MM.1S (cell line): ENCODE measurements around the gene TMEM182.

ENCODE experiments used
- DNase-seq: peaks from one replicate; pipeline ENCODE4 v3.0.0-alpha.2; 2015
- H2AFZ ChIP-seq: fragments of 300-600 bp; sonication (generic); 2 replicates; pipeline ENCODE4 v1.6.0; 2016; ENCODE audit warnings: antibody characterized with exemption, low read length
- H3F3A ChIP-seq: fragments of 300-600 bp; sonication (generic); 2 replicates; pipeline ENCODE4 v1.6.1; 2016; ENCODE audit warnings: mild to moderate bottlenecking, antibody characterized with exemption, low read length, moderate library complexity, mixed read lengths; ENCODE audit not compliant: insufficient read depth
- H3K27ac ChIP-seq: fragments of 300-600 bp; sonication (generic); 2 replicates; pipeline ENCODE4 v1.5.1; 2016; ENCODE audit warnings: mild to moderate bottlenecking, low read length
- H3K27me3 ChIP-seq: fragments of 300-600 bp; sonication (generic); replicated peaks from 2 replicates; pipeline ENCODE4 v1.6.0; 2016; ENCODE audit warnings: low read length; ENCODE audit not compliant: insufficient read depth
- H3K36me3 ChIP-seq: fragments of 300-600 bp; sonication (generic); replicated peaks from 2 replicates; pipeline ENCODE4 v1.6.1; 2016; ENCODE audit warnings: mild to moderate bottlenecking, low read length, mixed read lengths; ENCODE audit not compliant: insufficient read depth
- H3K4me1 ChIP-seq: fragments of 300-600 bp; sonication (generic); 2 replicates; pipeline ENCODE4 v1.6.1; 2016; ENCODE audit warnings: low read length, mixed read lengths
- H3K4me2 ChIP-seq: fragments of 300-600 bp; sonication (generic); 2 replicates; pipeline ENCODE4 v1.6.0; 2016; ENCODE audit warnings: low read depth, low read length
- H3K4me3 ChIP-seq: fragments of 300-600 bp; sonication (generic); 2 replicates; pipeline ENCODE4 v1.5.1; 2016; ENCODE audit warnings: low read length, mixed read lengths
- H3K79me2 ChIP-seq: fragments of 300-600 bp; sonication (generic); 2 replicates; pipeline ENCODE4 v1.6.1; 2016; ENCODE audit warnings: mixed run types, low read length, mixed read lengths
- H3K9ac ChIP-seq: fragments of 300-600 bp; sonication (generic); 2 replicates; pipeline ENCODE4 v1.6.1; 2016; ENCODE audit warnings: low read length, mixed read lengths
- H3K9me2 ChIP-seq: fragments of 300-600 bp; sonication (generic); replicated peaks from 2 replicates; pipeline ENCODE4 v1.6.1; 2016; ENCODE audit warnings: mild to moderate bottlenecking, low read length, mixed read lengths; ENCODE audit not compliant: insufficient read depth
- H3K9me3 ChIP-seq: fragments of 300-600 bp; sonication (generic); replicated peaks from 2 replicates; pipeline ENCODE4 v1.6.1; 2016; ENCODE audit warnings: mild to moderate bottlenecking, low read length, mixed read lengths; ENCODE audit not compliant: insufficient read depth
- H4K20me1 ChIP-seq: fragments of 300-600 bp; sonication (generic); 2 replicates; pipeline ENCODE4 v1.6.1; 2016; ENCODE audit warnings: mild to moderate bottlenecking, low read length, moderate library complexity, mixed read lengths; ENCODE audit not compliant: insufficient read depth
- EZH2 ChIP-seq: fragments of 300-600 bp; sonication (generic); optimal IDR thresholded peaks from 2 replicates; pipeline ENCODE3; 2017; ENCODE audit warnings: low read depth, mild to moderate bottlenecking, antibody characterized with exemption, low read length, mixed read lengths
- EZH2phosphoT487 ChIP-seq: fragments of 300-600 bp; sonication (generic); IDR thresholded peaks from 2 replicates; pipeline ENCODE4 v1.6.1; 2018; ENCODE audit warnings: antibody characterized with exemption, low read length
- TF ChIP-seq, protein P1 (sequence below): fragments of 300-600 bp; sonication (generic); IDR thresholded peaks from 2 replicates; pipeline ENCODE4 v1.5.1; 2016; ENCODE audit warnings: antibody characterized with exemption, low read length, mixed read lengths

Gene TMEM182

DNA sequence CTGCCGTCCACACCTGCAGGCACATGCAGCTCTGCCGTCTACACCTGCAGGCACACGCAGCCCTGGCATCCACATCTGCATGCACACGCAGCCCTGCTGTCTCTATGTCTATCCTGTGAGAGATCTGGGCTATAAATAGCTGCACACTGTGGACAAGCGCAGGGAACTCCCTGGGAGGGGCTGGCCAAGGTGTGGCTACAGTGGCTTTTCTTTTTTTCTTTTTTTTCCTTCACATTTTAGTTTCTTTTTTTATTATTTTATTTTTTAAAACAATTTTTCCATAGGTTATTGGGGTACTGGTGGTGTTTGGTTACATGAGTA is 42.0 kb downstream of the TMEM182 start:
- Histone ChIP-seq H2AFZ (no peak overlapping the region), H3K27me3 (no peaks in the 10 kb centered on the region), H3K4me1 (peaks cover 6% of the 10 kb centered on the region; the same call in 1 of the 2 replicates), H3F3A (no peaks in the 10 kb centered on the region), H3K9me2 (no peaks in the 10 kb centered on the region), H3K36me3 (no peaks in the 10 kb centered on the region), H3K9me3 (no peaks in the 10 kb centered on the region), H3K27ac (no peak overlapping the region), H3K9ac (no peak overlapping the region), H3K4me3 (no peak overlapping the region), H3K4me2 (no peak overlapping the region), H4K20me1 (no peaks in the 10 kb centered on the region), H3K79me2 (no peaks in the 10 kb centered on the region)
- DNase-seq, result no peak
- TF ChIP-seq EZH2 (no peak), EZH2phosphoT487 (no peak)
- TF ChIP-seq, protein P1, sequence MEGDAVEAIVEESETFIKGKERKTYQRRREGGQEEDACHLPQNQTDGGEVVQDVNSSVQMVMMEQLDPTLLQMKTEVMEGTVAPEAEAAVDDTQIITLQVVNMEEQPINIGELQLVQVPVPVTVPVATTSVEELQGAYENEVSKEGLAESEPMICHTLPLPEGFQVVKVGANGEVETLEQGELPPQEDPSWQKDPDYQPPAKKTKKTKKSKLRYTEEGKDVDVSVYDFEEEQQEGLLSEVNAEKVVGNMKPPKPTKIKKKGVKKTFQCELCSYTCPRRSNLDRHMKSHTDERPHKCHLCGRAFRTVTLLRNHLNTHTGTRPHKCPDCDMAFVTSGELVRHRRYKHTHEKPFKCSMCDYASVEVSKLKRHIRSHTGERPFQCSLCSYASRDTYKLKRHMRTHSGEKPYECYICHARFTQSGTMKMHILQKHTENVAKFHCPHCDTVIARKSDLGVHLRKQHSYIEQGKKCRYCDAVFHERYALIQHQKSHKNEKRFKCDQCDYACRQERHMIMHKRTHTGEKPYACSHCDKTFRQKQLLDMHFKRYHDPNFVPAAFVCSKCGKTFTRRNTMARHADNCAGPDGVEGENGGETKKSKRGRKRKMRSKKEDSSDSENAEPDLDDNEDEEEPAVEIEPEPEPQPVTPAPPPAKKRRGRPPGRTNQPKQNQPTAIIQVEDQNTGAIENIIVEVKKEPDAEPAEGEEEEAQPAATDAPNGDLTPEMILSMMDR, result no peak

DNA sequence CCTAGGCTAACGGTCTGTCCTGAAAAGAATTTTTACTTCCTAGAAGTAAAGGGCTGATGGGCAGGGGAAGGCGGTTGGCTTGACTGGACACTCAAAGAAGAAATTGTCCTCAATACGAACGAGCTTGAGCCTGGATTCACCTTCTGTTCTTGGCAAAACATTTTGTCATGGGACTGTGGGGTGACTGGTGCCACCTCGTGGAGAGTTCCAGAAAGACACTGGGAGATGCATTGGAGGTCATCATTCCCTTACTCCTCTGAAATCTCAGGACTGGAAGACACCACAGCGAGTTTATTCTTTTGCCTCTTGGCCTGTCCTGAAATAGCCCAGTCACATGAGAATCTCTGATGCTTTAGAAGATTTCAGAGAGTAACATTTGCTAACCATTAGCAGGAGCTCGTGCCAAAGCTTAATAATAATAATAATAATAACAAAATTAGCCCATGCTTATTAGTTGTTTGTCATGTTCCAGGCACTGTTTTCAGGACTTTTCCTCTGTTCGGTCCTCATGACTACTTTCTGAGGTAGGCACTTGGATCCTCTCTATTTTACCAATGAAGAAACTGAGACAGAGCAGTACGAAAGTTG is 44.5 kb downstream of the TMEM182 start:
- H4K20me1 ChIP-seq, result no peaks in the 10 kb centered on the region
- no peak overlapping the region for H3K27ac ChIP-seq
- H3K9me3 ChIP-seq, result no peaks in the 10 kb centered on the region
- no peaks in the 10 kb centered on the region for H3K79me2 ChIP-seq
- no peaks in the 10 kb centered on the region for H3K36me3 ChIP-seq
- peaks cover 6% of the 10 kb centered on the region; the same call in 1 of the 2 replicates for H3K4me1 ChIP-seq
- H3K9me2 ChIP-seq, result no peaks in the 10 kb centered on the region
- no peak overlapping the region for H3K9ac ChIP-seq
- TF ChIP-seq EZH2phosphoT487, result no peak
- TF ChIP-seq, protein P1, result peak; percentile 83
- no peak overlapping the region for H2AFZ ChIP-seq
- peak; percentile 18 for DNase-seq
- no peak overlapping the region for H3K4me2 ChIP-seq
- H3K4me3 ChIP-seq, result no peak overlapping the region
- no peaks in the 10 kb centered on the region for H3F3A ChIP-seq
- H3K27me3 ChIP-seq, result no peaks in the 10 kb centered on the region

DNA sequence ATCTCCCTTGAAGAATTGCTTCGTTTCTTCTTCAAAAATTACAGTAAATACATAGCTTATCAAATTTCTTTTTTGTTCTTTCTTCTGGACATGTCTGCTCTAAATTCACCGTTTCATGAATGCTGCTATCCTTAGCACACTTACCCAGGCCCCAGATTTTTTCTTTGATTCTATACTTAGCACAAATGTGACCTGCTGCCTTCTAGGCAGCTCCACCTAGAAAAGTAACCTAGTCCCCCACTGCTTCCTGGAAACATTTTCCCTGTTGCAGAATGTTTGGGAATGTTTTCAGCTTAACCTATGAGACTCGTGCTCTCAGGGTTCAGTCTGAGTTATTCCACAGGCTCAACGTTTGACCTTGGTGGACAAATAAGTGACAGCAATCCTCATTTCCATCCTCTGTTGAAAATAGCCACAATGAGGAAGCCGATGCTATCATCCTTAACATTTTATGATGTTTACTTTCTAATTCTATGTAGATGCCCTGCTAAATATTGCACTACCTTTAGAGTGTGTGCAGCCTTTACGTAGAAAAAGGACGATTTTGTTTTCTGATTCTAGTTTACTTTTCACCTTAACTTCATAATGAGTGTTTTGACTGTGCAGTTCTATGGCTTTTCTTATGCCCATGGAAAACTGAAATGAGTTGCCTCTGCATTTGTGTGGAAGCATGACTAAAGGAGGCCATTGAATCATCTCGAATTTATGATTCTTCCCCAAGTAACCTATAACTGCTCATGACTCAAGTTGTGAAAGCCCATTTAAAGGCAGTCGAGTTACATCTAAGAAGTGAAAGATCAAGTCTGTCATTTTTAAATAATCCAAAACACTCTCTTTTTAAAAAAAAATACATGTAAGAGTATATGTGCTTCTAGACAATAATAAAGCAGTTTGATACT is 47.7 kb downstream of the TMEM182 start:
- Histone ChIP-seq H3K4me2 (no peak overlapping the region), H3K27me3 (no peaks in the 10 kb centered on the region), H3K9ac (no peak overlapping the region), H3F3A (no peaks in the 10 kb centered on the region), H3K27ac (no peak overlapping the region), H3K36me3 (no peaks in the 10 kb centered on the region), H4K20me1 (no peaks in the 10 kb centered on the region), H3K9me2 (no peaks in the 10 kb centered on the region), H2AFZ (no peak overlapping the region), H3K9me3 (no peaks in the 10 kb centered on the region), H3K4me1 (no peaks in the 10 kb centered on the region), H3K4me3 (no peak overlapping the region), H3K79me2 (no peaks in the 10 kb centered on the region)
- DNase-seq, result no peak
- TF ChIP-seq EZH2phosphoT487, result no peak
- TF ChIP-seq, protein P1, result no peak
- TF ChIP-seq EZH2, result no peak
